HG03097 (cell line): ENCODE measurements around the gene SERINC5.
"Not testable (repeated sequence)": the region's sequence is repeated elsewhere in the genome, so short reads cannot be mapped to it uniquely, and the experiment has no call there.

Experiments
- ATAC-seq: cut with Tn5 transposase; IDR thresholded peaks from one replicate; pipeline ENCODE4 v1.9.1; 2021; ENCODE audit not compliant: unreplicated experiment, low FRiP score

The SERINC5 gene

GRCh38 chr5:80204808-80205614, 50.8 kb downstream of the SERINC5 start:
- ATAC-seq: no peak

GRCh38 chr5:80201763-80202162, 54.1 kb downstream of the SERINC5 start:
- ATAC-seq: not testable (repeated sequence)

- no peak for ATAC-seq
Observed at GRCh38 chr5:80198920-80199319, 56.9 kb downstream of the SERINC5 start.

GRCh38 chr5:80198399-80198798, 57.4 kb downstream of the SERINC5 start:
- no peak for ATAC-seq

- ATAC-seq: no peak
Observed at GRCh38 chr5:80195837-80196400, 59.9 kb downstream of the SERINC5 start.

- ATAC-seq: no peak
Observed at GRCh38 chr5:80194468-80194867, 61.4 kb downstream of the SERINC5 start.

- ATAC-seq: no peak
Observed at GRCh38 chr5:80193401-80193800, 62.4 kb downstream of the SERINC5 start.

- no peak for ATAC-seq
Observed at GRCh38 chr5:80192507-80193241, 63.2 kb downstream of the SERINC5 start.

GRCh38 chr5:80191991-80192398, 63.9 kb downstream of the SERINC5 start:
- no peak for ATAC-seq

GRCh38 chr5:80191397-80191796, 64.5 kb downstream of the SERINC5 start:
- no peak for ATAC-seq

- no peak for ATAC-seq
Observed at GRCh38 chr5:80190960-80191359, 64.9 kb downstream of the SERINC5 start.

GRCh38 chr5:80189701-80190100, 66.1 kb downstream of the SERINC5 start:
- no peak for ATAC-seq

- no peak for ATAC-seq
Observed at GRCh38 chr5:80189201-80189600, 66.6 kb downstream of the SERINC5 start.

- ATAC-seq: no peak
Observed at GRCh38 chr5:80187421-80188090, 68.3 kb downstream of the SERINC5 start.

- not testable (repeated sequence) for ATAC-seq
Observed at GRCh38 chr5:80185535-80185934, 70.3 kb downstream of the SERINC5 start.

GRCh38 chr5:80185095-80185494, 70.8 kb downstream of the SERINC5 start:
- no peak for ATAC-seq

GRCh38 chr5:80184235-80185023, 71.4 kb downstream of the SERINC5 start:
- no peak for ATAC-seq

- ATAC-seq: not testable (repeated sequence)
Observed at GRCh38 chr5:80183728-80184234, 72.1 kb downstream of the SERINC5 start.

- ATAC-seq: no peak
Observed at GRCh38 chr5:80182809-80183580, 72.9 kb downstream of the SERINC5 start.
